Lung (tissue), 12 donors: Measurements from ENCODE around the gene SLC9A5. TPM values are rescaled to one million over a fixed set of nuclear protein-coding genes. Genes with fewer than 3 reads are reported as not detected.

ENCODE experiments used
- ATAC-seq: fragments of 200-7000 bp; cut with Tn5 transposase; one replicate; pipeline ENCODE4 v1.9.1; 2020; ENCODE audit warnings: moderate number of reproducible peaks; ENCODE audit not compliant: insufficient read depth, low FRiP score
- DNase-seq, 3 donors: peaks; one replicate each; pipeline ENCODE4 v3.0.0-alpha.2; 2013 to 2017
- H3K27ac ChIP-seq, 2 donors: one replicate each; pipeline ENCODE4 v1.5.1; 2013; ENCODE audit warnings: mild to moderate bottlenecking in 2 of 2, moderate library complexity in 2 of 2, control low read depth in 1 of 2, inconsistent platforms in 1 of 2, low read depth in 1 of 2, low read length in 1 of 2
- H3K27me3 ChIP-seq, 3 donors: one replicate each; pipeline ENCODE4 v1.5.1; 2013; ENCODE audit warnings: low read length in 2 of 3; ENCODE audit not compliant: control insufficient read depth in 3 of 3, insufficient read depth in 3 of 3
- H3K36me3 ChIP-seq, 4 donors: one replicate each; pipeline ENCODE4 v1.5.1; 2013; ENCODE audit warnings: low read length in 4 of 4, mild to moderate bottlenecking in 1 of 4, moderate library complexity in 1 of 4; ENCODE audit not compliant: control insufficient read depth in 4 of 4, insufficient read depth in 4 of 4
- H3K4me1 ChIP-seq, 5 donors: one replicate each; pipeline ENCODE4 v1.5.1; 2013; ENCODE audit warnings: low read length in 5 of 5, mild to moderate bottlenecking in 2 of 5, moderate library complexity in 1 of 5; ENCODE audit not compliant: control insufficient read depth in 5 of 5, insufficient read depth in 5 of 5
- H3K4me3 ChIP-seq: one replicate; pipeline ENCODE4 v1.5.1; 2013; ENCODE audit warnings: mild to moderate bottlenecking, control low read depth, moderate library complexity
- H3K9ac ChIP-seq, 2 donors: one replicate each; pipeline ENCODE4 v1.5.1; 2013; ENCODE audit warnings: low read length in 2 of 2, control low read depth in 1 of 2; ENCODE audit not compliant: insufficient read depth in 1 of 2
- H3K9me3 ChIP-seq, 4 donors: one replicate each; pipeline ENCODE4 v1.5.1; 2013; ENCODE audit warnings: low read length in 3 of 4, mild to moderate bottlenecking in 1 of 4, moderate library complexity in 1 of 4; ENCODE audit not compliant: control insufficient read depth in 4 of 4, insufficient read depth in 3 of 4
- WGBS, 2 donors: extraction: QIAGEN DNeasy Blood & Tissue Kit; methylation state at CpG; one replicate each; pipeline ENCODE4 v1.1.7; 2013; 5-methylcytosine and 5-hydroxymethylcytosine counted together
- polyA plus RNA-seq, 2 donors: library from polyadenylated mRNA; stranded (reverse); fragments of 200-250 nt; gene quantifications; one replicate each; pipeline ENCODE4 v1.2.1, GENCODE V29; 2013
- total RNA-seq, 2 donors: library from RNA; depleted of rRNA in 1 of 2; stranded (reverse); fragments of >200 nt in 1 of 2; gene quantifications; one replicate each; pipeline ENCODE4 v1.2.1, GENCODE V29; 2014 to 2021
- TF ChIP-seq, protein P1 (sequence below): IDR thresholded peaks from 2 replicates; pipeline ENCODE4 v1.5.1; 2012; ENCODE audit warnings: mild to moderate bottlenecking; ENCODE audit errors: control extremely low read depth, extremely low read depth
- donor health status: control.
- donor health status: control.
- donor health status: Bipolar disorder and iron deficiency.
- donor health status: healthy.
- donor health status: DM: yes; HTN: yes; CAD: no.

Gene SLC9A5
- total and polyA plus RNA-seq, 4 donors = 1.2 to 5.9 (median 3.3) TPM

DNA sequence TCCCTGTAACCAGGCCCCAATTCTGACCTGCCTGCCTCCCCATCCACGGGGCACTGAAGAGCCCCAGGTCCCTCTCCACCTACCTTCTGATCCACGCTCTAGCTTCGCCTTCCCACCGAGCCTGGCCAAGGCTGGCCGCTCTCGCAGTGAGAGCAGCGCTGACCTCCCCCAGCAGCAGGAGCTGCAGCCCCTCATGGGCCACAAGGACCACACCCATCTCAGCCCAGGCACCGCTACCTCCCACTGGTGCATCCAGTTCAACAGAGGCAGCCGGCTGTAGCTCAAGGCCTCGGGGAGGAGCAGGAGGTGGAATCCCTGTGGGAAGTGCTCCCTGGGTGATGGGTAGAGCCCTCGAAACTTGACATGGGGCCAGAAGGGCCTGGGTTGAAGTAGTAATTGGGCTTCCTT lies 22.2 kb downstream of the SLC9A5 start:
- Histone ChIP-seq H3K9me3 (no peaks in the 10 kb centered on the region), H3K4me3 (no peak overlapping the region), H3K36me3 (peaks cover 0 to 5% (median 2%) of the 10 kb centered on the region in 4 donors), H3K27ac (no peak overlapping the region), H3K27me3 (no peaks in the 10 kb centered on the region), H3K9ac (no peak overlapping the region), H3K4me1 (peaks cover 0 to 4% (median 0%) of the 10 kb centered on the region in 5 donors)
- DNase-seq = no peak
- 90 to 93% methylated on average over 11 of the region's 11 CpGs for WGBS, 2 donors
- TF ChIP-seq, protein P1, sequence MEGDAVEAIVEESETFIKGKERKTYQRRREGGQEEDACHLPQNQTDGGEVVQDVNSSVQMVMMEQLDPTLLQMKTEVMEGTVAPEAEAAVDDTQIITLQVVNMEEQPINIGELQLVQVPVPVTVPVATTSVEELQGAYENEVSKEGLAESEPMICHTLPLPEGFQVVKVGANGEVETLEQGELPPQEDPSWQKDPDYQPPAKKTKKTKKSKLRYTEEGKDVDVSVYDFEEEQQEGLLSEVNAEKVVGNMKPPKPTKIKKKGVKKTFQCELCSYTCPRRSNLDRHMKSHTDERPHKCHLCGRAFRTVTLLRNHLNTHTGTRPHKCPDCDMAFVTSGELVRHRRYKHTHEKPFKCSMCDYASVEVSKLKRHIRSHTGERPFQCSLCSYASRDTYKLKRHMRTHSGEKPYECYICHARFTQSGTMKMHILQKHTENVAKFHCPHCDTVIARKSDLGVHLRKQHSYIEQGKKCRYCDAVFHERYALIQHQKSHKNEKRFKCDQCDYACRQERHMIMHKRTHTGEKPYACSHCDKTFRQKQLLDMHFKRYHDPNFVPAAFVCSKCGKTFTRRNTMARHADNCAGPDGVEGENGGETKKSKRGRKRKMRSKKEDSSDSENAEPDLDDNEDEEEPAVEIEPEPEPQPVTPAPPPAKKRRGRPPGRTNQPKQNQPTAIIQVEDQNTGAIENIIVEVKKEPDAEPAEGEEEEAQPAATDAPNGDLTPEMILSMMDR = no peak
- no peak for ATAC-seq

DNA sequence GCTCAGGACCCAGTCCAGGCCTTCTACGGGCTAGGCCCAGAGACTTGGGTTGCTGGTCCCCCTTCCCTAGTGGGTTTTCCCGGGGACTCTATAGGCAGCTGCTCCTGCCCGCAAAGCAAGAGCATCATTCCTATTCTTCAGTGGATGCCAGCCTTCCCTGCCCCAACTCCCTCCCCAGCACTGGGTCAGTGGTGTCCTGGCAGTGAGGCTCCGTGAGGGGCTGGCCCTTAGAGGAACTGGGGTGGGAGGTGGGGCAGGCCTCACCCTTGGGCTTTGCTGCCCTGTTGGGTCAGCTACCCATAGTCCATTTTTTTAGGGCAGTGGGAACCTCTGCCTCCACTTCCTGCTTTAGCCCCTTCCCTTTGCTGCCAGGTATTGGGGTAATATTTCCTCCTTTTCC lies 22.7 kb downstream of the SLC9A5 start:
- Histone ChIP-seq H3K4me3 (no peak overlapping the region), H3K4me1 (peaks cover 0 to 4% (median 0%) of the 10 kb centered on the region in 5 donors), H3K27me3 (no peaks in the 10 kb centered on the region), H3K9me3 (no peaks in the 10 kb centered on the region), H3K9ac (no peak overlapping the region), H3K27ac (no peak overlapping the region), H3K36me3 (peaks cover 0 to 5% (median 2%) of the 10 kb centered on the region in 4 donors)
- ATAC-seq (no peak), DNase-seq (no peak)
- 95 to 97% methylated on average over 4 of the region's 4 CpGs for WGBS, 2 donors
- TF ChIP-seq, protein P1 = no peak

DNA sequence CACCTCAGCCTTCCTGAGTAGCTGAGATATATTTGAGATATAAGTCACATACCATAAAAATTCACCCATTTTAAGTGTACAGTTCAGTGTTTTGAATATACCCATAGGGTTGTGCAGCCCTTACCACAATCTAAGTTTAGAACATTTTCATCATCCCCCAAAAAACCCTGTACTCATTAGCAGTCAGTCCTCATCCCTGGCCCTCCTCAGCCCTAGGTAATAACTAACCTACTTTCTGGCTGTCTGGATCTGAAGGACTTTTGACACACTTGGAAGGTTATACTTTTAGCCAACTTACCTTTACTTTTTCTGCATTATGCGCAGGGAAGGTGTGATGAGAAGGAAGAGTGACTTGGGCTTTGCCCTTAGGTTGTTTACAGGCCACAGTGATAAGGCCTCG lies 26.5 kb downstream of the SLC9A5 start:
- ATAC-seq (no peak), DNase-seq (no peak)
- Histone ChIP-seq H3K9ac (no peak overlapping the region), H3K27me3 (no peaks in the 10 kb centered on the region), H3K9me3 (no peaks in the 10 kb centered on the region), H3K36me3 (peaks cover 0 to 6% (median 1%) of the 10 kb centered on the region in 4 donors), H3K4me1 (peaks cover 0 to 22% (median 4%) of the 10 kb centered on the region in 5 donors), H3K4me3 (no peak overlapping the region), H3K27ac (no peak overlapping the region)
- WGBS, 2 donors = 90 to 96% methylated on average over 2 of the region's 2 CpGs
- TF ChIP-seq, protein P1 = no peak
